SU-DHL-6 (cell line): ENCODE measurements around the gene PUS10.

ENCODE experiments used
- H2AFZ ChIP-seq: fragments of 200-600 bp; sonication (generic); 2 replicates; pipeline ENCODE4 v1.6.1; 2014; ENCODE audit warnings: low read depth, mild to moderate bottlenecking, moderate library complexity, mixed read lengths, antibody characterized with exemption, low read length; ENCODE audit not compliant: severe bottlenecking
- H3F3A ChIP-seq: fragments of 200-600 bp; shearing (Covaris generic); 2 replicates; pipeline ENCODE4 v1.6.0; 2016; ENCODE audit warnings: antibody characterized with exemption, mild to moderate bottlenecking; ENCODE audit not compliant: insufficient read depth
- H3K27ac ChIP-seq: fragments of 200-600 bp; sonication (generic); 2 replicates; pipeline ENCODE4 v1.5.1; 2016; ENCODE audit warnings: low read depth, mild to moderate bottlenecking, low read length, moderate library complexity, mixed read lengths
- H3K27me3 ChIP-seq: fragments of 200-600 bp; sonication (generic), shearing (Covaris generic); 2 replicates; pipeline ENCODE4 v1.6.0; 2014; ENCODE audit warnings: mild to moderate bottlenecking, low read length
- H3K36me3 ChIP-seq: fragments of 200-600 bp; sonication (generic); 2 replicates; pipeline ENCODE4 v1.6.1; 2014; ENCODE audit warnings: mild to moderate bottlenecking, low read length, mixed read lengths
- H3K4me2 ChIP-seq: fragments of 300-600, 200-600 bp; shearing (Covaris generic), sonication (generic); 2 replicates; pipeline ENCODE4 v1.6.0; 2014; ENCODE audit warnings: low read length, low read depth, mild to moderate bottlenecking; ENCODE audit not compliant: poor library complexity, severe bottlenecking
- H3K4me3 ChIP-seq: fragments of 200-600 bp; sonication (generic); 2 replicates; pipeline ENCODE4 v1.5.1; 2014; ENCODE audit warnings: antibody characterized with exemption, low read length, mild to moderate bottlenecking, mixed read lengths; ENCODE audit not compliant: insufficient read depth, poor library complexity, severe bottlenecking
- H3K79me2 ChIP-seq: fragments of 200-600 bp; sonication (generic); 2 replicates; pipeline ENCODE4 v1.6.1; 2014; ENCODE audit warnings: mild to moderate bottlenecking, low read length, moderate library complexity; ENCODE audit not compliant: insufficient read depth
- H3K9ac ChIP-seq: fragments of 200-600 bp; sonication (generic); 2 replicates; pipeline ENCODE4 v1.7.0; 2014; ENCODE audit warnings: mild to moderate bottlenecking, low read length
- H3K9me2 ChIP-seq: fragments of 200-600 bp; sonication (generic); replicated peaks from 2 replicates; pipeline ENCODE4 v1.6.1; 2014; ENCODE audit warnings: low read length; ENCODE audit not compliant: insufficient read depth
- H3K9me3 ChIP-seq: fragments of 200-600 bp; sonication (generic); 2 replicates; pipeline ENCODE4 v1.6.1; 2014; ENCODE audit warnings: low read length, mixed read lengths; ENCODE audit not compliant: insufficient read depth
- H4K20me1 ChIP-seq: fragments of 200-600 bp; sonication (generic); 2 replicates; pipeline ENCODE4 v1.6.1; 2014; ENCODE audit warnings: low read depth, mild to moderate bottlenecking, antibody characterized with exemption, low read length, moderate library complexity, mixed read lengths
- EZH2phosphoT487 ChIP-seq: fragments of 200-600 bp; sonication (generic), shearing (Covaris generic); conservative IDR thresholded peaks from 2 replicates; pipeline ENCODE4 v1.6.1; 2018; ENCODE audit warnings: mild to moderate bottlenecking, antibody characterized with exemption, low read length, moderate library complexity, mixed read lengths
- TF ChIP-seq, protein P1 (sequence below): fragments of 200-600 bp; sonication (generic); IDR thresholded peaks from one replicate; pipeline ENCODE4 v1.5.1; 2017; ENCODE audit warnings: antibody characterized with exemption, mild to moderate bottlenecking, low read length, moderate library complexity; ENCODE audit not compliant: insufficient read depth, poor library complexity, severe bottlenecking

The PUS10 gene, protein sequence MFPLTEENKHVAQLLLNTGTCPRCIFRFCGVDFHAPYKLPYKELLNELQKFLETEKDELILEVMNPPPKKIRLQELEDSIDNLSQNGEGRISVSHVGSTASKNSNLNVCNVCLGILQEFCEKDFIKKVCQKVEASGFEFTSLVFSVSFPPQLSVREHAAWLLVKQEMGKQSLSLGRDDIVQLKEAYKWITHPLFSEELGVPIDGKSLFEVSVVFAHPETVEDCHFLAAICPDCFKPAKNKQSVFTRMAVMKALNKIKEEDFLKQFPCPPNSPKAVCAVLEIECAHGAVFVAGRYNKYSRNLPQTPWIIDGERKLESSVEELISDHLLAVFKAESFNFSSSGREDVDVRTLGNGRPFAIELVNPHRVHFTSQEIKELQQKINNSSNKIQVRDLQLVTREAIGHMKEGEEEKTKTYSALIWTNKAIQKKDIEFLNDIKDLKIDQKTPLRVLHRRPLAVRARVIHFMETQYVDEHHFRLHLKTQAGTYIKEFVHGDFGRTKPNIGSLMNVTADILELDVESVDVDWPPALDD

DNA sequence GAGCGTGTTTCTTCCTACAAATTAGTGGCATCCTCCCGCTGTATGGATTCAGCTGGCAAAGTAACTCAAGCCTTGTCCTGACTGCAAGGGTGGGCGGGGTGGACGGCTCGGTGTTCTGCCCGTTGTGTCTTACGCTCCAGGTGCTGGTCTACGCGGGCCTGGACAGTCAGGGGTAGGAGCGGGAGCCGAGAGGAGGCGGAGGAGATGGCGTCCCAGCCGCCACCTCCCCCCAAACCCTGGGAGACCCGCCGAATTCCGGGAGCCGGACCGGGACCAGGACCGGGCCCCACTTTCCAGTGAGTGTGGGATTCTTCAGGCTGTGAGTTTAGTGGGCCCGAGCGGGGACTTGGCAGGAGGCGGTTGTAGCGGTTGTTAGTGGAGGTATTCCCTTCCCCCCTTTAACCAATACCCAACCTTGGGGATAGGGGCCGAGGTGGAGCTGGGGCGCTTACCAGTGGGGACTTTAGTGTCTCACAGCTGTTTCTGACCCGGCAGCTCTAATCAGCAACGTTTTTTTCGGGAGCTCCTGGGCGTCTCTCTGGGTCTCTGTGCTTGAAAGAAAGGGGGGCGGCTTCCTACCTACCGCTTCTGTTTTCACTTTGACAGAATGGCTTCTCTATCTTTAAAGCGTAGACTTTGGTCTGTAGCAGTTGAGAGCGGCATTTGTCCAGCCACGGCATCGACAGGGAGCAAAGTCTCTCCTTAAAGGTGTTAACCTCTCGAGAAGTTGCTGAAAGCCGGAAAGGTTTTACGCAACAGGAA is at the start of gene PUS10, which contains the start of gene PEX13:
PUS10 (minus strand) TSS at position 700 of the 762 bp plus-strand sequence. CDS start 6,365 bp downstream, outside the sequence.
PEX13 (plus strand) TSS at position 165 of the 762 bp plus-strand sequence; CDS start at position 205, 40 bp downstream.
- Histone ChIP-seq H3K27me3 (no peaks in the 10 kb centered on the region), H3K9me3 (no peaks in the 10 kb centered on the region), H3K27ac (peak within 1 kb of the TSS; percentile 89), H3K4me2 (peak within 1 kb of the TSS; percentile 98), H3K4me3 (peak within 1 kb of the TSS; percentile 85), H3K9ac (peak within 1 kb of the TSS; percentile 83), H3F3A (peaks cover 14% of the 10 kb centered on the region; the same call in 1 of the 2 replicates), H3K79me2 (peaks cover 57% of the 10 kb centered on the region), H3K36me3 (no peaks in the 10 kb centered on the region; the same call in 1 of the 2 replicates), H3K9me2 (no peaks in the 10 kb centered on the region), H2AFZ (peak within 1 kb of the TSS; percentile 91), H4K20me1 (0 out of 2 replicates have a peak, but pooled peaks cover 4% of the 10 kb centered on the region)
- TF ChIP-seq, protein P1, sequence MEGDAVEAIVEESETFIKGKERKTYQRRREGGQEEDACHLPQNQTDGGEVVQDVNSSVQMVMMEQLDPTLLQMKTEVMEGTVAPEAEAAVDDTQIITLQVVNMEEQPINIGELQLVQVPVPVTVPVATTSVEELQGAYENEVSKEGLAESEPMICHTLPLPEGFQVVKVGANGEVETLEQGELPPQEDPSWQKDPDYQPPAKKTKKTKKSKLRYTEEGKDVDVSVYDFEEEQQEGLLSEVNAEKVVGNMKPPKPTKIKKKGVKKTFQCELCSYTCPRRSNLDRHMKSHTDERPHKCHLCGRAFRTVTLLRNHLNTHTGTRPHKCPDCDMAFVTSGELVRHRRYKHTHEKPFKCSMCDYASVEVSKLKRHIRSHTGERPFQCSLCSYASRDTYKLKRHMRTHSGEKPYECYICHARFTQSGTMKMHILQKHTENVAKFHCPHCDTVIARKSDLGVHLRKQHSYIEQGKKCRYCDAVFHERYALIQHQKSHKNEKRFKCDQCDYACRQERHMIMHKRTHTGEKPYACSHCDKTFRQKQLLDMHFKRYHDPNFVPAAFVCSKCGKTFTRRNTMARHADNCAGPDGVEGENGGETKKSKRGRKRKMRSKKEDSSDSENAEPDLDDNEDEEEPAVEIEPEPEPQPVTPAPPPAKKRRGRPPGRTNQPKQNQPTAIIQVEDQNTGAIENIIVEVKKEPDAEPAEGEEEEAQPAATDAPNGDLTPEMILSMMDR, result no peak
- no peak for TF ChIP-seq EZH2phosphoT487

DNA sequence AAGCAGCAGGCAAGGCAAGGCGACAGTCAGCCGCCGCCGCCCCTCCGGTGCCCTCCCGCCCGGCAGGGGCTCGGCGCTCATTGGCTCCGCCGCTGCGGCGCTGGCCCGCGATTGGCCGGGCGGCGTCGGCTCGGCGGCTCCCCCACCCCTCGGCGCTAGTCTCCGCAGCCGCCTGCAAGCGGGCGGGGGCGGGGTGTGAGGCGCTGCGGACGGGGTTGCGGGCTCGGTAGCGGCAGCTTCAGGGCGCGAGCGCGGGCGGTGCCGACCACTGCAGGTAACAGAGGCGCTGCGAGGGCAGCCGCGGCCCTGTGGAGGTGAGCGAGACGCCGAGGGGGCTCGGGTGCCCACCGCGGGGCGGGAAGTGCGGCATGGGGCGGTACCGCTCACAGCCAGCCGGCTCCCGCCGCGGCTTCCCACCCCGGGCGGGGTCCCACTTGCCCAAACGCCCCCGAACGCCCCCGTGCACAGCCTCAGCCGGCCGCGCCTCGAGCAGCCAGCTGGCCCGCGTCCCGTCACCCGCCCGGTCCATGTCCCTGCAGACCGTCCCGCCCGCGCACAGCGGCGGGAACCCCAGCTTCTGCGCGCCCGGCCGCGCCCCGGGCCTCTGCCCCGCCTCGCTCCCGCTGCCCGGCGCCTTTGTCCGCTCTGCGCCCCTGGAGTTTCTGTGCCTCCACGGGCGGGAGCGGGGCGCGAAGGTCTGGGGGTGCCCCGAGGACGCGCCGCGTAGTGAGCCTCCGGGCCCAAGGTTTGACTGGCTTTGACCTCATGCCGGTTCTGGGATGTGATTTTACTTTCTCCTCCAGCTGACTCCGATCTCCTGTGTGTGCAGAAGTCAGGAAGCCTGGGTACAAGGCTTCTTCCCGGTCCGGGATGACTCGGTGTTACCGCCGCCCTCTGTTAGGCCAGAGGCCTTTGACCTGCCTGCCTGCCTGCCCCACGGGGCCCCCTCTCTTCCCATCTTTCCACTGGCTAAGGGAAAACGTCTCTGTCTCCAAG is 48.0 kb upstream of the PUS10 start, which contains the start of gene SANBR:
SANBR (plus strand) TSS at position 158 of the 996 bp plus-strand sequence. CDS start 4,480 bp downstream, outside the sequence.
- Histone ChIP-seq H2AFZ (peak within 1 kb of the TSS; percentile 97), H3K79me2 (peaks cover 11% of the 10 kb centered on the region; the same call in 1 of the 2 replicates), H3K9me2 (no peaks in the 10 kb centered on the region), H3K9me3 (no peaks in the 10 kb centered on the region), H3K27ac (peak within 1 kb of the TSS; percentile 44), H3F3A (peaks cover 10% of the 10 kb centered on the region; the same call in 1 of the 2 replicates), H3K36me3 (0 out of 2 replicates have a peak, but pooled peaks cover 4% of the 10 kb centered on the region), H4K20me1 (no peaks in the 10 kb centered on the region), H3K4me3 (peak within 1 kb of the TSS; percentile 79), H3K9ac (peak within 1 kb of the TSS; percentile 82), H3K27me3 (no peaks in the 10 kb centered on the region), H3K4me2 (peak within 1 kb of the TSS; percentile 89)
- TF ChIP-seq, protein P1, result no peak
- no peak for TF ChIP-seq EZH2phosphoT487

DNA sequence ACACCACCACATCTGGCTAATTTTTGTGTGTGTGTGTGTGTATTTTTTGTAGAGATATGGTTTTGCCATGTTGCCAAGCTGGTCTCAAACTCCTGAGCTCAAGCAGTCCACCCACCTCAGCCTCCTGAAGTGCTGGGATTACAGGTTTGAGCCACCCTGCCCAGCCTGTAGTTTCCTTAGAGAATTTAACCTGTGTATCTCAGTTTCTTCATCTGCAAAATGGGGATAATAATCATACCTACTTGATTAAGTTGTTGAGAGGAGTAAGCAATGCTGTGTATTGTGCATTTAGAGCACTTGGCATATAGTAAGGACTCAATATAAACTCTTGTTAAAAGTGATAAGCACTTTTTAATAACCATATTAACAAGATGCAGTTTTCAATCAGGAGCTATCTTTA is 41.3 kb upstream of the PUS10 start:
- Histone ChIP-seq H3K4me3 (no peak overlapping the region), H3F3A (0 out of 2 replicates have a peak, but pooled peaks cover 5% of the 10 kb centered on the region), H3K9ac (no peak overlapping the region), H3K27me3 (no peaks in the 10 kb centered on the region), H3K79me2 (no peaks in the 10 kb centered on the region), H3K9me2 (no peaks in the 10 kb centered on the region), H3K27ac (no peak overlapping the region), H3K36me3 (no peaks in the 10 kb centered on the region), H4K20me1 (no peaks in the 10 kb centered on the region), H3K9me3 (no peaks in the 10 kb centered on the region), H3K4me2 (no peak overlapping the region), H2AFZ (no peak overlapping the region)
- no peak for TF ChIP-seq EZH2phosphoT487
- TF ChIP-seq, protein P1, result no peak
